ENCODE data around the gene MTHFD1. TPM values are rescaled to one million over a fixed set of nuclear protein-coding genes. Genes with fewer than 3 reads are reported as not detected.
A peak's percentile ranks its signal among the peaks of the same experiment; 100 is the strongest.

MTHFD1 gene
- total RNA-seq, 6 donors from 2014 or later, result 16.8 to 59.8 (median 29.6) TPM

GRCh38 chr14:64412237-64412636 lies 24.1 kb downstream of the MTHFD1 start:
- DNase-seq (no peak), ATAC-seq (ENCODE audit: low FRiP score in 2 of 2) (no peak)
- TF ChIP-seq POLR2AphosphoS5 (IDR thresholded peaks at IDR 0.05) (no peak), EP300 (IDR thresholded peaks at IDR 0.05) (no peak), POLR2A (IDR thresholded peaks at IDR 0.05) (no peak), CTCF (IDR thresholded peaks at IDR 0.05) (no peak)
- Histone ChIP-seq H3K9me3 (no peaks in the 10 kb centered on the region), H3K4me1 (no peaks in the 10 kb centered on the region), H3K4me3 (no peak overlapping the region), H3K27me3 (no peaks in the 10 kb centered on the region), H3K27ac (no peak overlapping the region), H3K36me3 (peaks cover 5 to 31% (median 19%) of the 10 kb centered on the region in 4 donors)
- WGBS, 2 donors, result 83 to 90% methylated on average over 1 of the region's 1 CpG

- ATAC-seq (ENCODE audit: low FRiP score in 2 of 2) (no peak), DNase-seq (no peak)
- Histone ChIP-seq H3K4me1 (no peaks in the 10 kb centered on the region), H3K9me3 (no peaks in the 10 kb centered on the region), H3K4me3 (no peak overlapping the region), H3K27ac (no peak overlapping the region), H3K36me3 (peaks cover 5 to 57% (median 32%) of the 10 kb centered on the region in 4 donors), H3K27me3 (no peaks in the 10 kb centered on the region)
- WGBS, 2 donors, result 64 to 75% methylated on average over 3 of the region's 3 CpGs
- TF ChIP-seq CTCF (IDR thresholded peaks at IDR 0.05) (no peak), EP300 (IDR thresholded peaks at IDR 0.05) (no peak), POLR2AphosphoS5 (IDR thresholded peaks at IDR 0.05) (no peak), POLR2A (IDR thresholded peaks at IDR 0.05) (no peak)
These were observed 28.3 kb downstream of the MTHFD1 start for GRCh38 chr14:64416348-64416932.

GRCh38 chr14:64417055-64417770 lies 29.1 kb downstream of the MTHFD1 start:
- Histone ChIP-seq H3K27ac (no peak overlapping the region), H3K27me3 (no peaks in the 10 kb centered on the region), H3K4me3 (no peak overlapping the region), H3K36me3 (peaks cover 5 to 57% (median 34%) of the 10 kb centered on the region in 4 donors), H3K9me3 (no peaks in the 10 kb centered on the region), H3K4me1 (no peaks in the 10 kb centered on the region)
- TF ChIP-seq EP300 (IDR thresholded peaks at IDR 0.05) (no peak), POLR2AphosphoS5 (IDR thresholded peaks at IDR 0.05) (no peak), POLR2A (IDR thresholded peaks at IDR 0.05) (no peak), CTCF (IDR thresholded peaks at IDR 0.05) (no peak)
- 88 to 94% methylated on average over 5 of the region's 5 CpGs for WGBS, 2 donors
- ATAC-seq (ENCODE audit: low FRiP score in 2 of 2) (peak in 1 of 2 donors; percentile 60), DNase-seq (no peak)

GRCh38 chr14:64417771-64418125 lies 29.6 kb downstream of the MTHFD1 start:
- ATAC-seq (ENCODE audit: low FRiP score in 2 of 2) (no peak), DNase-seq (no peak)
- Histone ChIP-seq H3K4me1 (no peaks in the 10 kb centered on the region), H3K36me3 (peaks cover 5 to 59% (median 32%) of the 10 kb centered on the region in 4 donors), H3K27me3 (no peaks in the 10 kb centered on the region), H3K27ac (no peak overlapping the region), H3K4me3 (no peak overlapping the region), H3K9me3 (no peaks in the 10 kb centered on the region)
- whole genome bisulfite sequencing, 2 donors, result 97% methylated on average over 7 of the region's 7 CpGs
- TF ChIP-seq POLR2A (IDR thresholded peaks at IDR 0.05) (no peak), EP300 (IDR thresholded peaks at IDR 0.05) (no peak), CTCF (IDR thresholded peaks at IDR 0.05) (no peak), POLR2AphosphoS5 (IDR thresholded peaks at IDR 0.05) (no peak)
